Mucosa of descending colon (tissue), 3 donors: ENCODE measurements around the gene PPIL4. TPM values are rescaled to one million over a fixed set of nuclear protein-coding genes. Genes with fewer than 3 reads are reported as not detected.

Experiments used
- ATAC-seq: fragments of 200-7000 bp; cut with Tn5 transposase; one replicate; pipeline ENCODE4 v1.9.1; 2020; ENCODE audit warnings: mild to moderate bottlenecking, moderate library complexity
- DNase-seq, 3 donors: peaks; one replicate each; pipeline ENCODE4 v3.0.0-alpha.2; 2020
- H3K36me3 ChIP-seq: fragments of 200-600 bp; one replicate; pipeline ENCODE4 v1.8.0; 2021; ENCODE audit warnings: low read depth, mild to moderate bottlenecking
- H3K4me1 ChIP-seq: fragments of 200-600 bp; one replicate; pipeline ENCODE4 v1.8.0; 2021; ENCODE audit warnings: low read depth, mild to moderate bottlenecking
- H3K4me3 ChIP-seq: fragments of 200-600 bp; one replicate; pipeline ENCODE4 v1.8.0; 2021; ENCODE audit warnings: mild to moderate bottlenecking
- H3K9me3 ChIP-seq: fragments of 200-600 bp; one replicate; pipeline ENCODE4 v1.8.0; 2021; ENCODE audit warnings: mild to moderate bottlenecking
- intact Hi-C, 2 donors: fragments of 100-400 bp; cut with DNase I in 1 of 2; cut with micrococcal nuclease in 1 of 2; formaldehyde crosslinking; loops; one replicate each; pipeline versions ENCODE4 v1.11.0 to v1.11.1; 2022; cut with DNase I, micrococcal nuclease
- total RNA-seq, 3 donors: library from RNA; stranded (reverse); fragmentation: NEBNext Ultra II Directional in 2 of 3; extraction: Animal tissue kit (Norgen Biotek cat#: 25700) in 2 of 3; gene quantifications; one replicate each; pipeline versions ENCODE4 v1.2.1 to v1.2.4, GENCODE V29; 2021 to 2023
- TF ChIP-seq, protein P1 (sequence below): fragments of 200-600 bp; IDR thresholded peaks from one replicate; pipeline ENCODE4 v1.8.0; 2022; ENCODE audit warnings: antibody characterized with exemption, mild to moderate bottlenecking
- donor health status: DM: no; HTN: no; CAD: no; lungs with moderate emphysema.
- donor health status: DM: no; HTN: no; CAD: no.
- donor health status: DM: no; HTN: yes; CAD: no.

PPIL4 gene
- total RNA-seq, 3 donors from 2014 or later, result 16.4 to 25.6 (median 21.5) TPM

GRCh38 chr6:149459761-149460160 lies 86.1 kb downstream of the PPIL4 start:
- no peaks in the 10 kb centered on the region for H3K36me3 ChIP-seq
- DNase-seq (no peak), ATAC-seq (no peak)
- intact Hi-C loops, result no loop called here
- no peaks in the 10 kb centered on the region for H3K9me3 ChIP-seq
- TF ChIP-seq, protein P1, sequence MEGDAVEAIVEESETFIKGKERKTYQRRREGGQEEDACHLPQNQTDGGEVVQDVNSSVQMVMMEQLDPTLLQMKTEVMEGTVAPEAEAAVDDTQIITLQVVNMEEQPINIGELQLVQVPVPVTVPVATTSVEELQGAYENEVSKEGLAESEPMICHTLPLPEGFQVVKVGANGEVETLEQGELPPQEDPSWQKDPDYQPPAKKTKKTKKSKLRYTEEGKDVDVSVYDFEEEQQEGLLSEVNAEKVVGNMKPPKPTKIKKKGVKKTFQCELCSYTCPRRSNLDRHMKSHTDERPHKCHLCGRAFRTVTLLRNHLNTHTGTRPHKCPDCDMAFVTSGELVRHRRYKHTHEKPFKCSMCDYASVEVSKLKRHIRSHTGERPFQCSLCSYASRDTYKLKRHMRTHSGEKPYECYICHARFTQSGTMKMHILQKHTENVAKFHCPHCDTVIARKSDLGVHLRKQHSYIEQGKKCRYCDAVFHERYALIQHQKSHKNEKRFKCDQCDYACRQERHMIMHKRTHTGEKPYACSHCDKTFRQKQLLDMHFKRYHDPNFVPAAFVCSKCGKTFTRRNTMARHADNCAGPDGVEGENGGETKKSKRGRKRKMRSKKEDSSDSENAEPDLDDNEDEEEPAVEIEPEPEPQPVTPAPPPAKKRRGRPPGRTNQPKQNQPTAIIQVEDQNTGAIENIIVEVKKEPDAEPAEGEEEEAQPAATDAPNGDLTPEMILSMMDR, result no peak
- peaks cover 2% of the 10 kb centered on the region for H3K4me1 ChIP-seq
- no peak overlapping the region for H3K4me3 ChIP-seq

- Histone ChIP-seq H3K4me3 (no peak overlapping the region), H3K9me3 (no peaks in the 10 kb centered on the region), H3K36me3 (no peaks in the 10 kb centered on the region), H3K4me1 (peaks cover 12% of the 10 kb centered on the region)
- DNase-seq, result no peak
- TF ChIP-seq, protein P1, result no peak
- intact Hi-C loops, result no loop called here
- ATAC-seq, result no peak
These were observed 87.0 kb downstream of the PPIL4 start for GRCh38 chr6:149458806-149459205.

DNA sequence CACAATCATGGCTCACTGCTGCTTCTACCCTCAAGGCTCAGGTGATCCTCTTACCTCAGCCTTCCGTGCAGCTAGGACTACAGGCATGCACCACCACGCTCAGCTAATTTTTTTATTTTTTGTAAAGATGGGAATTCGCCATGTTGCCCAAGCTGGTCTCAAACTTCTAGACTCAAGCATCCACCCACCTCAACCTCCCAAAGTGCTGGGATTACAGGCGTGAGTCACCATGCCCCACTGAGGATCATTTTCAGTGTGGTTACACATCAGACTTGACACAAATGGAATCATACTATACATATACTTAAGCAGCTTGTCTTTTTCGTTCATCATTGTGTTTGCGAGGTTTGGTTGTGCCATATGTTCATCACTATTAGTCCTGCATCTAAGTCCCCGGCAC lies 87.6 kb downstream of the PPIL4 start:
- no peaks in the 10 kb centered on the region for H3K36me3 ChIP-seq
- ATAC-seq (no peak), DNase-seq (no peak)
- no peak overlapping the region for H3K4me3 ChIP-seq
- H3K4me1 ChIP-seq, result peaks cover 16% of the 10 kb centered on the region
- TF ChIP-seq, protein P1, result no peak
- intact Hi-C loops, result no loop called here
- no peaks in the 10 kb centered on the region for H3K9me3 ChIP-seq

DNA sequence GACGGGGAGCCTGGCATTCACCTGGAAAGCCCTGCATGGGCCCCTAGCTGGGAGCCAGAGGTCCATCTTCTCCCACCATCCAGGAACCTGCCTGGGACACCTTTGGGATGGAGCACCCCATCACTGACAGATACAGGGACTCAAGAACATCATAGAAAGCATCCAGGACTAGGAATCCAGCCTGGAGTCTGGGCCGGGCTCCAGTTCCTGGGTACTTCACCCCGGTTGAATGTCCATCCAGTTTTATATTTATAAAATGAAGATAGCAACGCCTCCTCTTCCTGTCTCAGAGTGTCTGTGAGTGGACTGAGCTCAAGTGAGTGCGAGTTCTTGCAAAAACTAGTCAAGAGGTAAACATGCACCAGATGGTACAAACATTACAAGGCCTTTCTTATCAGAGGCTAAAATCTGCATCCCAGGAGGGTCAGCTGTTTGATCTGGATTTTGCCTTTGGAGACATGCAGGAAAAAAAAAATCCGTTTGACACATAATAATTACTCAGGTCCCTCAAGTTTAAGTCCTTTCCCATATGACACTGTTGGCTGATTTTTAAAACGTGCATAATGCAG lies 88.4 kb downstream of the PPIL4 start:
- Histone ChIP-seq H3K9me3 (no peaks in the 10 kb centered on the region), H3K4me1 (peaks cover 20% of the 10 kb centered on the region), H3K36me3 (no peaks in the 10 kb centered on the region), H3K4me3 (no peak overlapping the region)
- ATAC-seq (no peak), DNase-seq (no peak)
- intact Hi-C loops, result no loop called here
- TF ChIP-seq, protein P1, result no peak

DNA sequence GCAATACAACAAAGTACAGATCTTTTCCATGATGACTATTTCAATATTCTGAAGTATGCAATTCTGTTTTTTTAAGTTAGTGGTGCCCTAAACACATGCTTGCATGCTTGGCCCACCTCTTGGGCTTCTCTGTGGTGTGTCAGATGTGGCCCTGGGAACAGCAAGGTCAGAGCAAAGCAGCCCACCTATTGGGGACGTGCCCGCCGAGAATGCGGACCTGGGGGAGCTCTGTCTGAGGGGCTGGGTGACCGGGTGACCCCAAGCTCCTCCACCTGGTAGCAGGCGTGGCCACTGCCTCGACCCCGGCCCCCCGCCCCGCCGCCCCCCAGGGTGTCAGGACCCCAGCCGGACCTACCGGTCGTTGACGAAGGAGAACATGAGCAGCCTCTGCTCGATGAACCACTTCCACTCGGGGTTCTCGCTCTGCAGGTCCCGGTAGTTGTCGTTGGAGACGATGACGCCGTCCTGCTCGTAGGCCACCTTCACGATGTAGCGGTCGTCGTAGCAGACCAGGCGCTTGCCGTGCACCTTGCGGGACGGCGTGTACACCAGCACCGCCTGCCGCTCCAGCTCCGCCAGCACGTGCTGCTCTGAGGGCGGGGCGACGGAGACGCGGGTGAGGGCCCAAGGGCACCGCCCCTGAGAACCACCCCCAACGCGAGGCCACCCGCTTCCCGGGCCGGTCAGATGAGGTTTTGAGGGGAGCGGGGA lies 89.4 kb downstream of the PPIL4 start:
- intact Hi-C loops, result no loop called here
- H3K9me3 ChIP-seq, result no peaks in the 10 kb centered on the region
- no peaks in the 10 kb centered on the region for H3K36me3 ChIP-seq
- no peak overlapping the region for H3K4me3 ChIP-seq
- no peak for DNase-seq
- TF ChIP-seq, protein P1, result no peak
- no peak for ATAC-seq
- H3K4me1 ChIP-seq, result peaks cover 27% of the 10 kb centered on the region
